Natural killer cell (primary cell): ENCODE measurements around the gene HSPA1A. TPM values are rescaled to one million over a fixed set of nuclear protein-coding genes. Genes with fewer than 3 reads are reported as not detected.
"Not testable (repeated sequence)": the region's sequence is repeated elsewhere in the genome, so short reads cannot be mapped to it uniquely, and the experiment has no call there.

ENCODE experiments used
- ATAC-seq, 3 donors: fragments of 150-1000 bp in 2 of 3; fragments of 200-7000 bp in 1 of 3; cut with Tn5 transposase; 1 replicate in 1 of 3; 2 replicates in 2 of 3; pipeline ENCODE4 v1.10.0; 2021; ENCODE audit warnings: mild to moderate bottlenecking in 2 of 3, moderate library complexity in 2 of 3
- DNase-seq, 2 donors: peaks; one replicate each; pipeline versions ENCODE4 v3.0.0 to v3.0.0-alpha.2; 2013 to 2021; ENCODE audit warnings: mixed read lengths in 1 of 2
- H3K27ac ChIP-seq: one replicate; pipeline ENCODE4 v1.5.1; 2013; ENCODE audit warnings: mild to moderate bottlenecking, low read length
- H3K27me3 ChIP-seq: one replicate; pipeline ENCODE4 v1.6.1; 2013; ENCODE audit warnings: low read length; ENCODE audit not compliant: control insufficient read depth, insufficient read depth
- H3K36me3 ChIP-seq: one replicate; pipeline ENCODE4 v1.6.1; 2013; ENCODE audit warnings: low read length; ENCODE audit not compliant: control insufficient read depth, insufficient read depth
- H3K4me1 ChIP-seq: one replicate; pipeline ENCODE4 v1.6.1; 2013; ENCODE audit warnings: low read length; ENCODE audit not compliant: control insufficient read depth, insufficient read depth
- H3K4me3 ChIP-seq: one replicate; pipeline ENCODE4 v1.5.1; 2013; ENCODE audit warnings: low read length
- H3K9me3 ChIP-seq: one replicate; pipeline ENCODE4 v1.6.1; 2013; ENCODE audit warnings: low read length; ENCODE audit not compliant: control insufficient read depth, insufficient read depth
- H3K27ac Mint-ChIP-seq, 2 donors: one replicate each; pipeline ENCODE4 v1.8.0; 2022; ENCODE audit warnings: mild to moderate bottlenecking in 2 of 2, mixed read lengths in 2 of 2, moderate library complexity in 1 of 2
- H3K27me3 Mint-ChIP-seq, 2 donors: one replicate each; pipeline ENCODE4 v1.8.0; 2022; ENCODE audit warnings: low read depth in 2 of 2, mixed read lengths in 2 of 2
- H3K36me3 Mint-ChIP-seq: one replicate; pipeline ENCODE4 v1.8.0; 2022; ENCODE audit warnings: mixed read lengths
- H3K4me1 Mint-ChIP-seq, 2 donors: one replicate each; pipeline ENCODE4 v1.8.0; 2022; ENCODE audit warnings: mixed read lengths in 2 of 2
- H3K4me3 Mint-ChIP-seq: one replicate; pipeline ENCODE4 v1.8.0; 2022; ENCODE audit warnings: mild to moderate bottlenecking, moderate library complexity, mixed read lengths
- H3K9me3 Mint-ChIP-seq, 2 donors: one replicate each; pipeline ENCODE4 v1.8.0; 2022; ENCODE audit warnings: mixed read lengths in 2 of 2
- CTCF ChIP-seq: fragments of 200-600 bp; IDR thresholded peaks from one replicate; pipeline ENCODE4 v1.8.0; 2022; ENCODE audit warnings: antibody characterized with exemption
- WGBS: methylation state at CpG from one replicate; pipeline ENCODE4 v1.1.7; 2013; ENCODE audit warnings: missing lambda C conversion rate; ENCODE audit not compliant: insufficient coverage; 5-methylcytosine and 5-hydroxymethylcytosine counted together
- intact Hi-C: fragments of 100-400 bp; cut with micrococcal nuclease; formaldehyde crosslinking; loops from one replicate; pipeline ENCODE4 v1.14.2; 2022
- total RNA-seq, 4 donors: library from RNA; stranded (reverse); fragments of 120-200 nt in 1 of 4; gene quantifications; one replicate each; pipeline versions ENCODE4 v1.2.3 to v1.2.4, GENCODE V29; 2013 to 2022

HSPA1A gene
- total RNA-seq, 3 donors from 2014 or later (not counting 1 experiment from before 2014, with no cell fraction given), result 24.4 to 34.6 (median 34.5) TPM

- H3K4me1 Mint-ChIP-seq, result peaks cover 34 to 35% of the 10 kb centered on the region in 2 donors
- TF ChIP-seq CTCF, result no peak
- H3K36me3 Mint-ChIP-seq, result peaks cover 6% of the 10 kb centered on the region
- DNase-seq (peak in 1 of 2 donors; percentile 24), ATAC-seq (no peak)
- H3K27ac Mint-ChIP-seq, result peak overlapping the region; percentile 94 to 96
- Histone ChIP-seq H3K4me1 (peaks cover 51% of the 10 kb centered on the region), H3K36me3 (peaks cover 34% of the 10 kb centered on the region), H3K9me3 (no peaks in the 10 kb centered on the region), H3K27ac (peak overlapping the region; percentile 98), H3K27me3 (no peaks in the 10 kb centered on the region), H3K4me3 (no peak overlapping the region)
- no peaks in the 10 kb centered on the region for H3K9me3 Mint-ChIP-seq
- no peaks in the 10 kb centered on the region for H3K27me3 Mint-ChIP-seq
- H3K4me3 Mint-ChIP-seq, result peak overlapping the region; percentile 88
- intact Hi-C loops, result no loop called here
- WGBS, result no CpG with 5 or more reads among the region's 1 CpG
Observed at GRCh38 chr6:31837369-31838113, 22.2 kb downstream of the HSPA1A start.

GRCh38 chr6:31838114-31838553, 22.8 kb downstream of the HSPA1A start:
- H3K27ac ChIP-seq, H3K9me3 Mint-ChIP-seq, intact Hi-C loops, H3K36me3 Mint-ChIP-seq, H3K4me3 ChIP-seq, H3K4me3 Mint-ChIP-seq, ATAC-seq, H3K27me3 ChIP-seq, H3K9me3 ChIP-seq, H3K27me3 Mint-ChIP-seq, DNase-seq: not testable (repeated sequence)
- H3K36me3 ChIP-seq, result peaks cover 34% of the 10 kb centered on the region
- WGBS, result 81% methylated on average over 9 of the region's 9 CpGs
- peak overlapping the region in 1 of 2 donors; percentile 94 for H3K27ac Mint-ChIP-seq
- peaks cover 34 to 35% of the 10 kb centered on the region in 2 donors for H3K4me1 Mint-ChIP-seq
- H3K4me1 ChIP-seq, result peaks cover 48% of the 10 kb centered on the region

GRCh38 chr6:31838968-31839367, 23.6 kb downstream of the HSPA1A start:
- ATAC-seq, result no peak
- 98% methylated on average over 3 of the region's 3 CpGs for WGBS
- H3K4me1 Mint-ChIP-seq, result peaks cover 34 to 35% of the 10 kb centered on the region in 2 donors
- Histone ChIP-seq H3K36me3 (peaks cover 34% of the 10 kb centered on the region), H3K4me3 (no peak overlapping the region), H3K9me3 (no peaks in the 10 kb centered on the region), H3K4me1 (peaks cover 41% of the 10 kb centered on the region), H3K27ac (no peak overlapping the region), H3K27me3 (no peaks in the 10 kb centered on the region)
- peaks cover 6% of the 10 kb centered on the region for H3K36me3 Mint-ChIP-seq
- no peak for TF ChIP-seq CTCF
- no peaks in the 10 kb centered on the region for H3K9me3 Mint-ChIP-seq
- no peaks in the 10 kb centered on the region for H3K27me3 Mint-ChIP-seq
- no peak overlapping the region for H3K4me3 Mint-ChIP-seq
- intact Hi-C loops, result no loop called here
- no peak overlapping the region for H3K27ac Mint-ChIP-seq
- no peak for DNase-seq

GRCh38 chr6:31839779-31840126, 24.4 kb downstream of the HSPA1A start:
- H3K9me3 Mint-ChIP-seq, H3K4me3 Mint-ChIP-seq, H3K27me3 Mint-ChIP-seq, H3K4me3 ChIP-seq, H3K27ac Mint-ChIP-seq, H3K9me3 ChIP-seq, ATAC-seq, DNase-seq, H3K36me3 Mint-ChIP-seq, H3K27me3 ChIP-seq, H3K27ac ChIP-seq, intact Hi-C loops: not testable (repeated sequence)
- Histone ChIP-seq H3K36me3 (peaks cover 34% of the 10 kb centered on the region), H3K4me1 (peaks cover 38% of the 10 kb centered on the region)
- WGBS, result 96% methylated on average over 8 of the region's 8 CpGs
- peaks cover 28 to 29% of the 10 kb centered on the region in 2 donors for H3K4me1 Mint-ChIP-seq
